Measurements from ENCODE around the gene LRCH3.
A peak's percentile ranks its signal among the peaks of the same experiment; 100 is the strongest.

The LRCH3 gene

DNA sequence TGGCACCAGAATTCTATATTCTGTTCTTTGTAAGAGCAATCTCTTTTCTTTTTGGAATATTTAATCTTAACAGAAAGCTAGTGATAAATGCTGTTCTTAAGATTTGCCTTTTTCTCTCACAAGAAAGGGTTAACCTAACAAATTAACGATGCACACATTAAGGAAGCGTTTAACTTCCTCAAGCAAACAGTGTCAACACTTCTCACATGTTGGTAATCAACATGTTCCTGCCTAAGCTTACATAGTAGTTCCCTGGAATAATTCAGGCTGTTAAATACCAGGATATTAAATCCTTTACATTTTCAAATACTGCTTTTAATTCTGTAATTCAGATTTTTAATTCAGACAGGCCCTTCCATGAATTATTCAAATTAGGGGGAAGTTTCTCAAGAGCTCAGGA is 91.5 kb downstream of the LRCH3 start:
- TF ChIP-seq EP300 (IDR thresholded peaks at IDR 0.05; ENCODE audit: borderline replicate concordance) (no peak), TEAD4 (IDR thresholded peaks at IDR 0.05) (no peak), REST (IDR thresholded peaks at IDR 0.05; ENCODE audit: low read depth) (no peak), FOXM1 (IDR thresholded peaks at IDR 0.05; ENCODE audit: borderline replicate concordance, low read depth) (no peak)

GRCh38 chr3:197883541-197883940 is 92.5 kb downstream of the LRCH3 start:
- TF ChIP-seq TEAD4 (IDR thresholded peaks at IDR 0.05) (no peak), EP300 (IDR thresholded peaks at IDR 0.05; ENCODE audit: borderline replicate concordance) (no peak), NFIC (IDR thresholded peaks at IDR 0.05) (no peak), FOXM1 (IDR thresholded peaks at IDR 0.05; ENCODE audit: borderline replicate concordance, low read depth) (no peak), TAF1 (IDR thresholded peaks at IDR 0.05; ENCODE audit: low read depth) (no peak), CEBPB (IDR thresholded peaks at IDR 0.05) (no peak)

DNA sequence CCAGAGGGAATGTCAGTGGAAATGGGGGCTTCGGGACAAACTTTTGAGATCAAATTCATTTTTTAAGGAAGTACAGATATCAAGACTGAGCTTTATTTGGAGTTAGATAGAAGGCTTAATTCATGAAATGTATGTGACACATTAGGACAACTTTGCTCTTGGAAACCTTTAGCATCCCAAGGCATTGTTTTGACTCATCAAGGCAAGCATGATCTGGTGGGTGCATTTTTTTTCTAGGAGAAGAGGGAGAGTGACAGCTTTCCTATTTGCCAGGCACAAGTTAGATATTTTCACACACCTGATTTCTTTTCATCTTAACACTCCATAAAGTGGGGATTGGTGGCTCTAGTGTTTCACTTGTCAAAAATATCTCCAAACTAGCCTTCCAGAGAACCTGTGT is 97.5 kb downstream of the LRCH3 start:
- TF ChIP-seq, protein P1, sequence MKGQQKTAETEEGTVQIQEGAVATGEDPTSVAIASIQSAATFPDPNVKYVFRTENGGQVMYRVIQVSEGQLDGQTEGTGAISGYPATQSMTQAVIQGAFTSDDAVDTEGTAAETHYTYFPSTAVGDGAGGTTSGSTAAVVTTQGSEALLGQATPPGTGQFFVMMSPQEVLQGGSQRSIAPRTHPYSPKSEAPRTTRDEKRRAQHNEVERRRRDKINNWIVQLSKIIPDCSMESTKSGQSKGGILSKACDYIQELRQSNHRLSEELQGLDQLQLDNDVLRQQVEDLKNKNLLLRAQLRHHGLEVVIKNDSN (IDR thresholded peaks at IDR 0.05): no peak
- TF ChIP-seq RAD21 (IDR thresholded peaks at IDR 0.05; ENCODE audit: low read depth): no peak
- no peak for TF ChIP-seq TAF1 (IDR thresholded peaks at IDR 0.05; ENCODE audit: low read depth)
- no peak for TF ChIP-seq CREB1 (IDR thresholded peaks at IDR 0.05; ENCODE audit: low read depth)

- no peak for TF ChIP-seq CEBPB (IDR thresholded peaks at IDR 0.05)
- TF ChIP-seq YY1 (IDR thresholded peaks at IDR 0.05; ENCODE audit: low read depth): no peak
- TF ChIP-seq, protein P1 (IDR thresholded peaks at IDR 0.05): no peak
- TF ChIP-seq EP300 (IDR thresholded peaks at IDR 0.05; ENCODE audit: borderline replicate concordance): no peak
- TF ChIP-seq NFIC (IDR thresholded peaks at IDR 0.05): no peak
- no peak for TF ChIP-seq REST (IDR thresholded peaks at IDR 0.05; ENCODE audit: low read depth)
- TF ChIP-seq FOXM1 (IDR thresholded peaks at IDR 0.05; ENCODE audit: borderline replicate concordance, low read depth): no peak
- TF ChIP-seq TCF12 (IDR thresholded peaks at IDR 0.05; ENCODE audit: low read depth): no peak
- TF ChIP-seq TAF1 (IDR thresholded peaks at IDR 0.05; ENCODE audit: low read depth): no peak
- no peak for TF ChIP-seq CREB1 (IDR thresholded peaks at IDR 0.05; ENCODE audit: low read depth)
- TF ChIP-seq ZBTB7A (IDR thresholded peaks at IDR 0.05; ENCODE audit: low read depth): no peak
- no peak for TF ChIP-seq TEAD4 (IDR thresholded peaks at IDR 0.05)
These were observed 98.3 kb downstream of the LRCH3 start for GRCh38 chr3:197889204-197889930.

- TF ChIP-seq YY1 (IDR thresholded peaks at IDR 0.05; ENCODE audit: low read depth) (no peak), EGR1 (IDR thresholded peaks at IDR 0.05) (no peak), CEBPB (IDR thresholded peaks at IDR 0.05) (no peak), FOXM1 (IDR thresholded peaks at IDR 0.05; ENCODE audit: borderline replicate concordance, low read depth) (no peak), NFIC (IDR thresholded peaks at IDR 0.05) (no peak)
- TF ChIP-seq, protein P1 (IDR thresholded peaks at IDR 0.05): no peak
These were observed 99.6 kb downstream of the LRCH3 start for GRCh38 chr3:197890693-197891092.

- TF ChIP-seq EGR1 (IDR thresholded peaks at IDR 0.05): no peak
- no peak for TF ChIP-seq CREB1 (IDR thresholded peaks at IDR 0.05; ENCODE audit: low read depth)
- TF ChIP-seq ZBTB7A (IDR thresholded peaks at IDR 0.05; ENCODE audit: low read depth): no peak
- no peak for TF ChIP-seq CEBPB (IDR thresholded peaks at IDR 0.05)
- no peak for TF ChIP-seq RAD21 (IDR thresholded peaks at IDR 0.05; ENCODE audit: low read depth)
- no peak for TF ChIP-seq NFIC (IDR thresholded peaks at IDR 0.05)
- no peak for TF ChIP-seq FOXM1 (IDR thresholded peaks at IDR 0.05; ENCODE audit: borderline replicate concordance, low read depth)
- peak; percentile 65; the same call in 1 of the 2 replicates for TF ChIP-seq REST (IDR thresholded peaks at IDR 0.05; ENCODE audit: low read depth)
These were observed 101.1 kb downstream of the LRCH3 start for GRCh38 chr3:197892162-197892561.
